Stimulated activated naive B cell treated with anti-CD40 and anti-IgM and Interleukin-4, amounts not matched to agents 10 μg/mL and 1 μg/mL and 100 μg/mL, for 72 hours (primary cell): ENCODE results near the gene PSD2.

Experiments used
- ATAC-seq, 2 donors: fragments of 150-1000 bp; cut with Tn5 transposase; replicated peaks; 2 replicates each; pipeline ENCODE4 v1.10.0; 2021; ENCODE audit warnings: moderate library complexity in 1 of 2
- DNase-seq: peaks from one replicate; pipeline ENCODE4 v3.0.0; 2021
- H3K27ac Mint-ChIP-seq: one replicate; pipeline ENCODE4 v1.8.0; 2022; ENCODE audit warnings: mild to moderate bottlenecking, mixed read lengths
- H3K27me3 Mint-ChIP-seq, 2 donors: one replicate each; pipeline ENCODE4 v1.8.0; 2022; ENCODE audit warnings: mixed read lengths in 2 of 2
- H3K36me3 Mint-ChIP-seq, 2 donors: one replicate each; pipeline ENCODE4 v1.8.0; 2022; ENCODE audit warnings: mixed read lengths in 2 of 2, mild to moderate bottlenecking in 1 of 2
- H3K4me1 Mint-ChIP-seq, 2 donors: one replicate each; pipeline ENCODE4 v1.8.0; 2022; ENCODE audit warnings: mixed read lengths in 2 of 2, mild to moderate bottlenecking in 1 of 2
- H3K4me3 Mint-ChIP-seq, 2 donors: one replicate each; pipeline ENCODE4 v1.8.0; 2022; ENCODE audit warnings: mild to moderate bottlenecking in 2 of 2, mixed read lengths in 2 of 2, moderate library complexity in 1 of 2
- H3K9me3 Mint-ChIP-seq, 2 donors: one replicate each; pipeline ENCODE4 v1.8.0; 2022; ENCODE audit warnings: mixed read lengths in 2 of 2, mild to moderate bottlenecking in 1 of 2

The PSD2 gene

GRCh38 chr5:139820606-139821005, 25.0 kb downstream of the PSD2 start:
- DNase-seq (no peak), ATAC-seq (no peak)
- Mint-ChIP-seq H3K36me3 (peaks cover 4 to 10% of the 10 kb centered on the region in 2 donors), H3K27ac (no peak overlapping the region), H3K4me1 (no peaks in the 10 kb centered on the region), H3K4me3 (no peak overlapping the region), H3K9me3 (peaks cover 4 to 5% of the 10 kb centered on the region in 2 donors), H3K27me3 (peaks cover 37 to 43% of the 10 kb centered on the region in 2 donors)

GRCh38 chr5:139821806-139822552, 26.4 kb downstream of the PSD2 start:
- no peak for ATAC-seq
- Mint-ChIP-seq H3K4me3 (no peak overlapping the region), H3K36me3 (peaks cover 4 to 10% of the 10 kb centered on the region in 2 donors), H3K27me3 (peaks cover 35 to 43% of the 10 kb centered on the region in 2 donors), H3K4me1 (no peaks in the 10 kb centered on the region), H3K27ac (no peak overlapping the region), H3K9me3 (peaks cover 4 to 5% of the 10 kb centered on the region in 2 donors)
- DNase-seq, result no peak

GRCh38 chr5:139822553-139823425, 27.2 kb downstream of the PSD2 start:
- DNase-seq, result no peak
- Mint-ChIP-seq H3K36me3 (peaks cover 4 to 10% of the 10 kb centered on the region in 2 donors), H3K27ac (no peak overlapping the region), H3K4me3 (no peak overlapping the region), H3K9me3 (peaks cover 4 to 7% of the 10 kb centered on the region in 2 donors), H3K27me3 (peaks cover 34 to 50% of the 10 kb centered on the region in 2 donors), H3K4me1 (no peaks in the 10 kb centered on the region)
- ATAC-seq, result no peak

GRCh38 chr5:139823757-139824355, 28.2 kb downstream of the PSD2 start:
- DNase-seq (no peak), ATAC-seq (no peak)
- Mint-ChIP-seq H3K4me1 (no peaks in the 10 kb centered on the region), H3K4me3 (no peak overlapping the region), H3K9me3 (peaks cover 2 to 8% of the 10 kb centered on the region in 2 donors), H3K27ac (no peak overlapping the region), H3K27me3 (peaks cover 34 to 50% of the 10 kb centered on the region in 2 donors), H3K36me3 (peaks cover 3 to 8% of the 10 kb centered on the region in 2 donors)

GRCh38 chr5:139825690-139826089, 30.1 kb downstream of the PSD2 start:
- H3K4me1 Mint-ChIP-seq, result no peaks in the 10 kb centered on the region
- DNase-seq, result no peak
- no peak for ATAC-seq
- H3K4me3 Mint-ChIP-seq, result no peak overlapping the region
- H3K36me3 Mint-ChIP-seq, result no peaks in the 10 kb centered on the region
- H3K27me3 Mint-ChIP-seq, result peaks cover 20 to 37% of the 10 kb centered on the region in 2 donors
- peaks cover 0 to 4% of the 10 kb centered on the region in 2 donors for H3K9me3 Mint-ChIP-seq
- no peak overlapping the region for H3K27ac Mint-ChIP-seq

GRCh38 chr5:139828207-139828895, 32.7 kb downstream of the PSD2 start:
- Mint-ChIP-seq H3K36me3 (no peaks in the 10 kb centered on the region), H3K27ac (no peak overlapping the region), H3K27me3 (peaks cover 20 to 45% of the 10 kb centered on the region in 2 donors), H3K4me1 (no peaks in the 10 kb centered on the region), H3K9me3 (peaks cover 0 to 4% of the 10 kb centered on the region in 2 donors), H3K4me3 (no peak overlapping the region)
- DNase-seq, result no peak
- ATAC-seq, result no peak

GRCh38 chr5:139829471-139829870, 33.9 kb downstream of the PSD2 start:
- no peak for DNase-seq
- Mint-ChIP-seq H3K27me3 (peaks cover 26 to 54% of the 10 kb centered on the region in 2 donors), H3K9me3 (peaks cover 0 to 4% of the 10 kb centered on the region in 2 donors), H3K4me3 (no peak overlapping the region), H3K4me1 (no peaks in the 10 kb centered on the region), H3K36me3 (no peaks in the 10 kb centered on the region), H3K27ac (no peak overlapping the region)
- ATAC-seq, result no peak

- H3K27ac Mint-ChIP-seq, result no peak overlapping the region
- ATAC-seq, result no peak
- no peak for DNase-seq
- peaks cover 40 to 66% of the 10 kb centered on the region in 2 donors for H3K27me3 Mint-ChIP-seq
- H3K4me3 Mint-ChIP-seq, result no peak overlapping the region
- H3K36me3 Mint-ChIP-seq, result peaks cover 0 to 3% of the 10 kb centered on the region in 2 donors
- H3K4me1 Mint-ChIP-seq, result no peaks in the 10 kb centered on the region
- H3K9me3 Mint-ChIP-seq, result peaks cover 0 to 4% of the 10 kb centered on the region in 2 donors
These were observed 36.0 kb downstream of the PSD2 start for GRCh38 chr5:139831624-139832023.

- no peak for ATAC-seq
- H3K36me3 Mint-ChIP-seq, result peaks cover 0 to 3% of the 10 kb centered on the region in 2 donors
- DNase-seq, result no peak
- peaks cover 41 to 55% of the 10 kb centered on the region in 2 donors for H3K27me3 Mint-ChIP-seq
- H3K4me1 Mint-ChIP-seq, result no peaks in the 10 kb centered on the region
- H3K4me3 Mint-ChIP-seq, result no peak overlapping the region
- no peaks in the 10 kb centered on the region for H3K9me3 Mint-ChIP-seq
- no peak overlapping the region for H3K27ac Mint-ChIP-seq
These were observed 37.9 kb downstream of the PSD2 start for GRCh38 chr5:139833525-139833924.

- no peak for ATAC-seq
These were observed 40.0 kb downstream of the PSD2 start for GRCh38 chr5:139835656-139836055.

GRCh38 chr5:139836469-139837208, 41.0 kb downstream of the PSD2 start:
- no peak for ATAC-seq
- DNase-seq, result no peak

More at GRCh38 chr5:139835656-139836055, 40.0 kb downstream of the PSD2 start:
- no peak overlapping the region for H3K27ac Mint-ChIP-seq
- no peaks in the 10 kb centered on the region for H3K9me3 Mint-ChIP-seq
- H3K4me3 Mint-ChIP-seq, result no peak overlapping the region
- peaks cover 45 to 50% of the 10 kb centered on the region in 2 donors for H3K27me3 Mint-ChIP-seq
- H3K36me3 Mint-ChIP-seq, result peaks cover 0 to 3% of the 10 kb centered on the region in 2 donors
- DNase-seq, result no peak
- no peaks in the 10 kb centered on the region for H3K4me1 Mint-ChIP-seq

GRCh38 chr5:139837711-139838380, 42.2 kb downstream of the PSD2 start:
- H3K36me3 Mint-ChIP-seq, result peaks cover 0 to 3% of the 10 kb centered on the region in 2 donors
- H3K27ac Mint-ChIP-seq, result no peak overlapping the region
- no peaks in the 10 kb centered on the region for H3K4me1 Mint-ChIP-seq
- no peaks in the 10 kb centered on the region for H3K9me3 Mint-ChIP-seq
- peaks cover 43 to 44% of the 10 kb centered on the region in 2 donors for H3K27me3 Mint-ChIP-seq
- ATAC-seq, result no peak
- no peak overlapping the region for H3K4me3 Mint-ChIP-seq
- DNase-seq, result no peak

More at GRCh38 chr5:139836469-139837208, 41.0 kb downstream of the PSD2 start:
- Mint-ChIP-seq H3K27ac (no peak overlapping the region), H3K27me3 (peaks cover 42 to 48% of the 10 kb centered on the region in 2 donors), H3K9me3 (no peaks in the 10 kb centered on the region), H3K4me3 (no peak overlapping the region), H3K4me1 (no peaks in the 10 kb centered on the region), H3K36me3 (peaks cover 0 to 3% of the 10 kb centered on the region in 2 donors)
